Keratinocyte (primary cell): ENCODE measurements around the gene TECRL. TPM values are rescaled to one million over a fixed set of nuclear protein-coding genes. Genes with fewer than 3 reads are reported as not detected.

Experiments
- DNase-seq: peaks from one replicate; pipeline ENCODE4 v3.0.0-alpha.2; 2011; ENCODE audit warnings: low read depth, missing footprints, low spot score
- FAIRE-seq: peaks from 2 replicates; lab custom pipeline; 2011; peaks lifted over from hg19 to GRCh38; lab: Jason Lieb, UNC
- H2AFZ ChIP-seq: 2 replicates; pipeline ENCODE4 v1.6.0; 2012; ENCODE audit warnings: low read length, control low read depth, inconsistent platforms; ENCODE audit not compliant: control insufficient read depth
- H3K27ac ChIP-seq: 2 replicates; pipeline ENCODE4 v1.5.1; 2011; ENCODE audit warnings: low read length; ENCODE audit not compliant: control insufficient read depth, insufficient read depth
- H3K27me3 ChIP-seq: 3 replicates; pipeline ENCODE4 v1.6.0; 2011; ENCODE audit warnings: low read length; ENCODE audit not compliant: control insufficient read depth, insufficient read depth; ENCODE audit errors: extremely low read depth
- H3K36me3 ChIP-seq, 2 experiments: 2 replicates in 1 of 2; 3 replicates in 1 of 2; pipeline ENCODE4 v1.5.1; 2011; ENCODE audit warnings: low read length in 2 of 2, mild to moderate bottlenecking in 1 of 2; ENCODE audit not compliant: control insufficient read depth in 2 of 2, insufficient read depth in 2 of 2; ENCODE audit errors: extremely low read depth in 1 of 2
- H3K4me1 ChIP-seq: 3 replicates; pipeline ENCODE4 v1.5.1; 2011; ENCODE audit warnings: low read length; ENCODE audit not compliant: control insufficient read depth, insufficient read depth; ENCODE audit errors: extremely low read depth
- H3K4me2 ChIP-seq: 3 replicates; pipeline ENCODE4 v1.6.0; 2011; ENCODE audit warnings: low read depth, low read length; ENCODE audit not compliant: control insufficient read depth, insufficient read depth; ENCODE audit errors: extremely low read depth
- H3K4me3 ChIP-seq, 3 experiments: fragments of 200-600 bp in 1 of 3; sonication (generic) in 1 of 3; 2 replicates in 2 of 3; 3 replicates in 1 of 3; pipeline ENCODE4 v1.5.1; 2011 to 2016; ENCODE audit warnings: low read length in 3 of 3, mild to moderate bottlenecking in 3 of 3, control low read depth in 2 of 3, inconsistent platforms in 1 of 3, low read depth in 1 of 3, mixed read lengths in 1 of 3, mixed run types in 1 of 3, moderate library complexity in 1 of 3; ENCODE audit not compliant: control insufficient read depth in 2 of 3, insufficient read depth in 2 of 3; ENCODE audit errors: extremely low read depth in 1 of 3
- H3K79me2 ChIP-seq: 2 replicates; pipeline ENCODE4 v1.6.0; 2012; ENCODE audit warnings: low read length; ENCODE audit not compliant: control insufficient read depth, insufficient read depth
- H3K9ac ChIP-seq: 3 replicates; pipeline ENCODE4 v1.6.0; 2011; ENCODE audit warnings: low read length; ENCODE audit not compliant: control insufficient read depth, insufficient read depth; ENCODE audit errors: extremely low read depth
- H3K9me1 ChIP-seq: 3 replicates; pipeline ENCODE4 v1.6.0; 2011; ENCODE audit warnings: low read length; ENCODE audit not compliant: control insufficient read depth, insufficient read depth; ENCODE audit errors: extremely low read depth
- H3K9me3 ChIP-seq: 2 replicates; pipeline ENCODE4 v1.5.1; 2012; ENCODE audit warnings: low read depth, low read length; ENCODE audit not compliant: control insufficient read depth
- H4K20me1 ChIP-seq: 3 replicates; pipeline ENCODE4 v1.6.0; 2011; ENCODE audit warnings: low read length; ENCODE audit not compliant: control insufficient read depth, insufficient read depth; ENCODE audit errors: extremely low read depth
- EZH2 ChIP-seq: IDR thresholded peaks from one replicate; pipeline ENCODE4 v1.6.1; 2012; ENCODE audit warnings: inconsistent platforms, mild to moderate bottlenecking, low read length, moderate library complexity
- dilution Hi-C: fragments of 300-500 bp; cut with MboI; formaldehyde crosslinking; loops from one replicate; pipeline ENCODE4 v1.7.0; 2020; ENCODE audit warnings: low sequenced_read_pairs; ENCODE audit not compliant: extremely low pct_ligation_motif_present
- polyA plus RNA-seq, 5 experiments: library from polyadenylated mRNA; depleted of rRNA in 3 of 5; stranded (reverse) in 3 of 5; stranded (forward) in 1 of 5; unstranded in 1 of 5; fragments of >200 nt; gene quantifications; 1 replicate in 1 of 5; 2 replicates in 3 of 5; 3 replicates in 1 of 5; pipeline versions ENCODE4 v1.2.1 to v1.2.3, GENCODE V29; 2011 to 2012; ENCODE audit warnings: missing spikeins in 2 of 5, low read depth in 1 of 5, low replicate concordance in 1 of 5
- TF ChIP-seq, protein P1 (sequence below), 3 experiments: IDR thresholded peaks in 1 of 3; conservative IDR thresholded peaks in 1 of 3; optimal IDR thresholded peaks in 1 of 3; 2 replicates in 2 of 3; 3 replicates in 1 of 3; pipeline versions ENCODE3 to v1.5.1; 2011; ENCODE audit warnings: low read length in 3 of 3, mild to moderate bottlenecking in 3 of 3, moderate library complexity in 2 of 3, control low read depth in 1 of 3, inconsistent platforms in 1 of 3; ENCODE audit not compliant: insufficient read depth in 2 of 3; ENCODE audit errors: extremely low read depth in 1 of 3

TECRL gene
- polyA plus RNA-seq, 1 donor (not counting 4 experiments of a cell fraction or from before 2014, with no cell fraction given): not detected

DNA sequence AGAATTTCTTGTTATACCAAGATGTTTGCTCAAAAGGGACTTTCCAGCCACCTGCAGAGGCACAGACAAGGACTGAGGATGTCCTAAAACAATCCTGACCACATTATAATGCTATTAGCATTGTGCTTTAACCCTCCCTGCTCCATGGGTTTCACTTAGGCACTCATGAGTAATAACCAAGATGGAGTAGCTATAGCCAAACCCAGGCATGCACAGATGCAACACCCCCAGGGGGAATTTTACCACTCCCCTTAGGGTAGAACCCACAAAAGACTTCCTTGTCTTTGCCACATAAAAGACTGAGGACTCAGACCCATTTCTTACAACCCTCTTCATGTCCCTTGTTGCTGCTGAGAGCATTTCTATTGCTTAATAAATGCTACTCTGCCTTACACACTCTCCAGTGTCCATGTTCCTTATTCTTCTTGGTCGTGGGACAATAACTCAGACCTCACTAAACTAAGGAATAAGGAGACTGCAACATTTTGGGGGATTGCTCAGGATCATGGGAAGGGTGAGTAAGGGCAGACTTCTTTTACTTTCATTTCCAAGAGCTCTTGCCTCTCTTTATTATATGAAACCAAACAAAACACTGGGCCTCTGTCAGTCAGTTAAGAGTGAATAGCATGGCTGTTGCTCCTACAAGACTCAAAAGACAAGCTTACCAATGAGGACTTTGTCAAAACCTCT is 103.5 kb downstream of the TECRL start:
- FAIRE-seq (no peak), DNase-seq (no peak)
- dilution Hi-C loops: no loop called here
- Histone ChIP-seq H3K4me3 (no peak overlapping the region), H3K79me2 (no peaks in the 10 kb centered on the region), H3K9ac (no peak overlapping the region), H3K9me1 (no peaks in the 10 kb centered on the region), H3K27me3 (no peaks in the 10 kb centered on the region), H3K4me1 (no peaks in the 10 kb centered on the region), H3K27ac (no peak overlapping the region), H3K4me2 (no peak overlapping the region), H3K36me3 (no peaks in the 10 kb centered on the region), H3K9me3 (no peaks in the 10 kb centered on the region), H2AFZ (no peak overlapping the region), H4K20me1 (no peaks in the 10 kb centered on the region)
- TF ChIP-seq EZH2: no peak
- TF ChIP-seq, protein P1, sequence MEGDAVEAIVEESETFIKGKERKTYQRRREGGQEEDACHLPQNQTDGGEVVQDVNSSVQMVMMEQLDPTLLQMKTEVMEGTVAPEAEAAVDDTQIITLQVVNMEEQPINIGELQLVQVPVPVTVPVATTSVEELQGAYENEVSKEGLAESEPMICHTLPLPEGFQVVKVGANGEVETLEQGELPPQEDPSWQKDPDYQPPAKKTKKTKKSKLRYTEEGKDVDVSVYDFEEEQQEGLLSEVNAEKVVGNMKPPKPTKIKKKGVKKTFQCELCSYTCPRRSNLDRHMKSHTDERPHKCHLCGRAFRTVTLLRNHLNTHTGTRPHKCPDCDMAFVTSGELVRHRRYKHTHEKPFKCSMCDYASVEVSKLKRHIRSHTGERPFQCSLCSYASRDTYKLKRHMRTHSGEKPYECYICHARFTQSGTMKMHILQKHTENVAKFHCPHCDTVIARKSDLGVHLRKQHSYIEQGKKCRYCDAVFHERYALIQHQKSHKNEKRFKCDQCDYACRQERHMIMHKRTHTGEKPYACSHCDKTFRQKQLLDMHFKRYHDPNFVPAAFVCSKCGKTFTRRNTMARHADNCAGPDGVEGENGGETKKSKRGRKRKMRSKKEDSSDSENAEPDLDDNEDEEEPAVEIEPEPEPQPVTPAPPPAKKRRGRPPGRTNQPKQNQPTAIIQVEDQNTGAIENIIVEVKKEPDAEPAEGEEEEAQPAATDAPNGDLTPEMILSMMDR (optimal IDR thresholded peaks at IDR 0.05 in 1 of 3, IDR thresholded peaks at IDR 0.05 in 1 of 3, conservative IDR thresholded peaks at IDR 0.05 in 1 of 3; ENCODE audit: extremely low read depth in 1 of 3, insufficient read depth in 2 of 3, low read length in 3 of 3): no peak

DNA sequence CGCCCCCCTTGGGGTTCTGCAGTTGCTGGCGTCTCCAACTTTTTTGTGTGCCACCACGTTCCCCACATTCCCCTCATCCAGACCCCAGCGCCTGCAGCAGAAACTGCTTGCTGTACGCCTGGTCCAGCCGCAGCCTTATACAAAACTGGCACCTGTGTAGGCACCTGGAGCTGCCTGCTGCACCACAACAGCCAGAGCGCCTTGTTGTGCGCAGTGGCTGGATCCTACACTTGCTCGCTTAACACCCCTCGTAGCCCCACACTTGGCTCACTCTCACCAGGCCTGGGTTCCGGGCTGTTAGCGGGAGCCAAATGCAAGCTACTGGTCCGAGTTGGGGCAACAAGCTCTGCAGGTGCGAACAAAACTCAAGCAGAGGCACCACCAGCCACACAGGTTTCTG is 136.8 kb downstream of the TECRL start:
- no peaks in the 10 kb centered on the region for H3K9me1 ChIP-seq
- no peak overlapping the region for H3K27ac ChIP-seq
- H3K27me3 ChIP-seq: no peaks in the 10 kb centered on the region
- H4K20me1 ChIP-seq: no peaks in the 10 kb centered on the region
- H3K4me2 ChIP-seq: no peak overlapping the region
- DNase-seq: no peak
- H3K4me1 ChIP-seq: no peaks in the 10 kb centered on the region
- no peaks in the 10 kb centered on the region for H3K36me3 ChIP-seq
- FAIRE-seq: no peak
- no peaks in the 10 kb centered on the region for H3K79me2 ChIP-seq
- TF ChIP-seq, protein P1 (optimal IDR thresholded peaks at IDR 0.05 in 1 of 3, IDR thresholded peaks at IDR 0.05 in 1 of 3, conservative IDR thresholded peaks at IDR 0.05 in 1 of 3; ENCODE audit: extremely low read depth in 1 of 3, insufficient read depth in 2 of 3, low read length in 3 of 3): no peak
- no peak for TF ChIP-seq EZH2
- dilution Hi-C loops: no loop called here
- no peak overlapping the region for H3K4me3 ChIP-seq
- H3K9me3 ChIP-seq: no peaks in the 10 kb centered on the region
- no peak overlapping the region for H2AFZ ChIP-seq
- no peak overlapping the region for H3K9ac ChIP-seq
